COR-L47 (cell line): ENCODE measurements around the gene HSPB7.
A peak's percentile ranks its signal among the peaks of the same experiment; 100 is the strongest.
"Not testable (repeated sequence)": the region's sequence is repeated elsewhere in the genome, so short reads cannot be mapped to it uniquely, and the experiment has no call there.

Experiments
- DNase-seq: peaks from one replicate; lab custom pipeline; 2025; lab: John Stamatoyannopoulos, UW

The HSPB7 gene

DNA sequence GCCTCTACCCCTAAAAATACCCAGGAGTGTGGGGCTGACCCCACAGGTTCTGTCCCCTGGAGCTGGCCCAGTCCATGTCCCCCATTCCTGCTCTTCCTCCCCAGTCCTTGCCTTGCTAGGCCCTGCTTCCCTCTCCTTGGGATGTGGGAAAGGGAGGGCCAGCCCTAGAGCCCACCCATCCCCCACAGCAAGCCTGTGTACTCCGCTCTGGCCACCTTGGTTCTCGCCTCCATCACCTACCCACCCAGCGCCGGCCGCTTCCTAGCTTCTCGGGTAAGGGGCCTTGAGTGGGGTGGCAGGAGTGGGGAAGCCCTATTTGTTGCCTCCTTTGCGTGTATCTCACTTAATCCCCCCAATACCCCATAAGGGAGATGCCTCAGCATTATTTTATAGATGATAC lies 32.5 kb upstream of the HSPB7 start:
- DNase-seq = no peak

DNA sequence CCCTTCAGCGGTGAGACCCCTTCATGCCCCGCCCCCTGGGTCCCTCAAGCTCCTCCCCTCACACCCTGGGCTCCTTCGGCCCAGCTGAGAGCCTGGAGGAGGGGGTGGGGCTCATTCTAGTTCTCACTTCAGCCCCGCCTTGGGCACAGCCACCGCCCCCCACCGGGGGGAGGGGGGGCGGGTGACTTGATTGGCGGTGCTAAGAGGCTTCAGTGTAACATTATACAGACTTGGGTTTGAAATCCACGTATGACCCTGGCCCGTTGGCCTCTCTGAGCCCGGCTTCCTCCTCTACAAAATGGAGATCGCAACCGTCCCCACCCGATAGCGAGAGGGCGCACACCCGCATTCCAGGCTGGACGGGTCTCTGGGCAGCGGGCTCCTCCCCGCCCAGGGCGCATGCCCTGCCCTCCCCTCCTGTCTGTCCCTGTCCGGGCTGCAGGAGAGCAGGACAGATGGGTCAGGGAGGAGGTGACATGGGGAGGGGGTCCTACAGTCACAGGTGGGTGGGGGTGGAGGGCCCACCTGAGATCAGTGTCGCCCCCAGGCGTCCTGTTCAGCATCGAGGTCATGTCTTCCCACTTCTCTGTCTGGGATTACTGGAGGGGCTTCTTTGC lies 30.8 kb upstream of the HSPB7 start:
- no peak for DNase-seq

DNA sequence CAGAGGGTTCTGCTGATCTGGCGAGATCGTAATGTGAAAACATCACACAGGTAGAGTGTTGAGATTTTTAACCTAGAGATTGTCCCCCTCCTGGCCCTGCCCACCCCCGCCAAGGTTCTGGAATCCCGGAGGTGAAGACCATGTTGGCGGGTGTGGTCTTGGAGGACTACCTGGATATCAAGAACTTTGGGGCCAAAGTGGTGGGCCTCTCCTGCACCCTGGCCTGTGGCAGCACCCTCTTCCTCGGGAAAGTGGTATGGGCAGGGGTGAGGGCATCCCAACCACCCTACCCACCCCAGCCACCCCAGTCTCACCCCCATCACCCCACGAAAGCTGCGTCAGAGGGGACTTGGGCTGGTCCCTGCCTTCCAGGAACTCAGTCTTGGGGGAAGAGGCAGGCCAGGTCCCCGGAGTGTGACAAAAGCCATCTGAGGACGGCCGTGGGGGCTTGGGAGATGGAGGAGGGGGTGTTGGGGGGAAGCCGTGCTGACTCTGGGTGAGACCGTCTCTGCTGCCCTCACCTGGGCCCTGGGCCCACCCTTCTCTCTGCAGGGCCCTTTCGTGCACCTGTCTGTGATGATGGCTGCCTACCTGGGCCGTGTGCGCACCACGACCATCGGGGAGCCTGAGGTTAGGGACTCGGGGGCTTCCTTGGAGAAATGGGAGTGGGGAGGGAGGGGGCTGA lies 30.1 kb upstream of the HSPB7 start:
- no peak for DNase-seq

DNA sequence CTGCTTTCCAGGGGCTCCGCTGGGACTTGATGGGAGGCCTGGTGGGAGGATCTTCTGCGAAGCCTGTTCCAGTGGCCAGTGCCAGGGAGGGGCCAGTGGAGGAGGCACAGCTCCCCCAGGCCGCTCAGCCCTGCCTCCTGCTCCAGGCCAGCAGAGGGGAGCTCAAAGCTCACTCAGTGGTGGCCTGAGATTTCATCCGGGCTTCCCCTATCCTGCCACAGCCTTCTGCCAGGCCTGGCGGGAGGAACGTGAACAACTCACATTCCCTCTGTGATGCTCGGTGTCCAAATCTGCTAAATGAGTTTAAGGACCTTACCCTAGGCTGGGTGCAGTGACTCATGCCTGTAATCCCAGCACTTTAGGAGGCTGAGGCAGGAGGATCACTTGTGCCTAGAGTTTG lies 29.0 kb upstream of the HSPB7 start:
- no peak for DNase-seq

DNA sequence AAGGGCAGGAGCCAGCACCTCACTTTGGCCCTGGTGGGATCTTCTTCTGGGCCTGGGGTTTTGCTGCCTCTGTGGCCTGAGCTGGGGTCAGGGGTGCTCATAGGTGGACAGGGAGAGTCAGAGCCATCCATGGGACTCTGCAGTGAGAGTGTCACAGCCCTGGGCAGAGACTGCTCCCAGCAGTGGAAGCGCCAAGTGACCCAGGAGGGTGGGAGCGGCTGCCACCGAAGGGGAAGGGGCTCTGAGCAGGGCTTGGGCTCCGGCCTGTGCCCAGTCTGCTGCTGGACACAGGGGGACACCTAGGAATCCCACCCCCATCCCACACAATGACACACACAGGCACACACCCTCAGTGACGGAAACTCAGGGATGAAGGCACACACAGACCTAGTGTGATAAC lies 26.1 kb upstream of the HSPB7 start:
- no peak for DNase-seq

DNA sequence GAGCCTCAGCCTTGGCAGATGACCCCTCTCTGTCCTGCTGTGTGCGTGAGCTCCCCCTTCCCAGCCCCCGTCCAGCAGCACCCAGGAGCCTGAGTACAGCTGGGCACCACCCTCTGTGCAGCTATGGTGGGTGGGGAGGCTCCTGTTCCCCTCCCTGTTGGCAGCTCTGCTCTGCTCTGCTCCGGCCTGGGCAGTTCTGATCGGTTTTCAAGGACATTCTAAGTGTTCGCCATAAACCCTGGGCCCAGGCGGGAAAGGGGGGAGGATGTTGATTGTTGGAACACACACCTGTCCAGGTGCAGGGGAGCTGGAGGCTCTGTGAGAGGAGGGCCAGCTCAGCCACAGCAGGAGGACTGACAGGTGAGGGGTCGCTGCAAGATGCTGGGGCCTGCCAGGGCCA lies 25.7 kb upstream of the HSPB7 start, which contains the start of gene CLCNKB:
TSS of gene CLCNKB (plus strand) at position 262 of the 400 bp plus-strand sequence. CDS start 711 bp downstream, outside the sequence.
- no peak for DNase-seq

DNA sequence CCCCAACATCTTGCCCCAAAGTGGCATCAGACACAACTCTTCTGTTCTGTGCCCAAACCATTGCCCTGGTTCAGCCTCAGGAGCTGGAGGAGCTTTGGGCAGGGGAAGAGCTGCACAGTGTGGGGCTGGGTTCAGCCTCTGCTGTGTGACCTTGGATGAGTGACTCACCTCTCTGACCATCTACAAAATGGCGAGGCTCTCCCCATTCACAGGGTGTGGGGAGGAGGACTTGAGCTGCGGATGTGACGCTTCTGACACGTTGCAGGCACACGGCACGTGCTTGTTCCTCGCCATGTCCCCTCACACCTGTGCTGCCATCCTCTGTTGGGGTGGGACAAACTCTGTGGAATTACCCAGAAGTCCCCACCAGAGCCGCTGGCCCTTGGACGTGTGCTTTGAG lies 24.8 kb upstream of the HSPB7 start:
- DNase-seq = not testable (repeated sequence)

DNA sequence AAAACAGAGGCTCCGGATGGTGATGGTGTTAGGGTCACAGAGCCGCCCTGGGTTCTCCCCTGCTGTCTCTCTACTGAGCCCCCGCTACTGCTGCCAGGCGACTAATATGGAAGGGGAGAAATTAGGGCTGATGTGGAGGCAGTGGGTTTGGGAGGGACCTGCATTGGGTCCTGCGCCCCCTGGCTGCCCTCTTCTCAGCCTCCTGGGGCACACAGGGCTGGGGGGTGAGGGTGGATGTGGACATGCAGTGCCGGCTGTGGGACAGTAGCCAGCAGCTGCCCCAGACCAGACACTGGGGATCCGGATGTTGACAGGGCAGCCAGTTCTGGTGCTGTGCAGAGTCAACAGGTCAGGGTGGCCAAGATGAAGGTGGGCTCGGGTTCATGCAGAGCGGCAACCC lies 24.3 kb upstream of the HSPB7 start:
- no peak for DNase-seq

DNA sequence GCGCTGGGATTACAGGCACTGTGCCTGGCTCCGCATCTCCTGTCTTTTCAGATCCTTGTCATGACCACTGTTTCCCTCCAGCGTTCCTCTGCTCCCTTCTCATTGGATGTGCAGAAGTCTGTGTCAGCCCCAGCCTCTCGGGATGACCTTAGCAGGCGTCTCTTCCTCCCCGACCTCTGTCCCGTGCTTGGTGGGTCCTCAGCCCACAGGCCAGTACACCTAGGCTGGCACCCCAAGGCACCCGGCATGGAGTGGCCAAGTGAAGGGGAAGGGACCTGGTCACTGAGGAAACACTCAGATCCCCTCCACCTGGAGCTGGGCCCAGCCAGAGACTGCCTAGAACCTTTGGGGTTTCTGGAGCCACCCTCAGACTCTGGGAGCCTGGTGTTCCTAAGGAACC lies 23.4 kb upstream of the HSPB7 start:
- no peak for DNase-seq

DNA sequence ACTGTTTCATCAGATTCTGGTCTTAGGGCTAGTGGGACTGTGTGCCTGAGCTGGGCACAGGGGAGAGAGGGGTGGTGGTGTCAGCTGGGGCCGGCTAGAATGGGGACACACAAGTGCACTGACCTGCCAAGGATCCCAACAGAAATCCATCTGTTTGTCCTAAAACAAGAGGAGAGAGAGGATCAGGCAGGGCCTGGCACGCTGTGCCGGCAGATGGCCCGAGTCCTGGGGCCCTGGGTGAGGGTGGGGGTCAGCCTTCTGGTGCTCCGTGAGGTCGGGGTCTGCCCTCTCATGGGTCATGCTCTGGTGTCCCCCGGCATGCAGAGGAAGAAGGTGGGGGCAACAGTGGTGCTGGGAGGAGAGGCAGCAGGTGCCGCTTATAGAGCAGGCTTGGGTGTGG lies 22.0 kb upstream of the HSPB7 start:
- not testable (repeated sequence) for DNase-seq

DNA sequence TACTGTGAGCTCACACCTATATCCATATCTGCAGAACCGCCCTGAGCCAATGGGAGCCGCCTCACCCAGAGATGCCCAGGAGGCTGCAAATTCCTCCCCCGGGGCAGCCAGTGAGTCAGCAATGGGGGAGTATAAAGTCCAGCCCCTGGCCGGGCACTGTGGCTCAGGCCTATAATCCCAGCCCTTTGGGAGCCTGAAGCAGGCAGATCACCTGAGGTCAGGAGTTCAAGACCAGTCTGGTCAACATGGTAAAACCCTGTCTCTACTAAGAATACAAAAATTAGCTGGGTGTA lies 20.7 kb upstream of the HSPB7 start:
- no peak for DNase-seq

DNA sequence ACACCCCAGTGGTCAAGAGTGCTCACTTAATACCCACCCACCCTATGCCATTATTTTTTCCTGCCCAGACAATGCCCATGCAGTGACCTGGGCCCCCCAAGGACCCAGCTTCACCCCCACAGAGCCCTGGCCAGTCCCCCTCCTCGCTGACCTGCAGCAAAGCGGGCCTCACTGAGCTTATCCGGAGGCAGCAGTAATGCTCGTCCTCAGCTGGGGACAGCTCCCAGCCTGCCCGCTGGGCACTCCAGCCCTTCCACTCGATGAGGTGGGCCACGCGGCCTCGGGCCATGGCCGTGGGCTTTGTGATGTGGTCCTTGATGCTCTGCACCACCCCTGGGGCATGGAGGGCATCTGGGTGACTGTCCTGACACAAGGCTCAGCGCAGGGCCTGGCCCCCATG lies 18.6 kb upstream of the HSPB7 start:
- not testable (repeated sequence) for DNase-seq

DNA sequence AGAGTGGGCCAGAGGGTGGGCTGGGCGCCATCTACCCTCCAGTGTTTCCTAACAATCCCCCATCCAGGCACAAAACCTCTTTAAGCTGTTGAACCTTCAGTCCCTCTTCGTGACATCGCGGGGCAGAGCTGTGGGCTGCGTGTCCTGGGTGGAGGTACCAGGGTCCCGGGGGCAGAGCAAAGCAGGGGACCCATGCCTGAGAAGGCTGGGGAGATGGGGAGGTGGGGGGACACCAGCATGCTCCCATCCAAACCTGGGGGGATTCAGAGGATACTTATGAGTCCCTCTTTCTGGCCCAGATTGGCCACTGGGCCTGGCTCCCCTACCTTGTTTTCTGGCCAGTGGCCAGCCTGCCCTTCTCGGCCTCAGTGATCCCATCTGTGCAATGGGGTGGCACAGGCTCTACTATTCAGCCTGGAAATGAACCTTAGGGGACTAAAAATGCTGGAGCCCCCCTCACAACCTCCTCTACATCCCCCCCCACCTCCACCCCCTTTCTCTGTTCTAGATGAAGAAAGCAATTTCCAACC lies 15.3 kb upstream of the HSPB7 start:
- DNase-seq = not testable (repeated sequence)

DNA sequence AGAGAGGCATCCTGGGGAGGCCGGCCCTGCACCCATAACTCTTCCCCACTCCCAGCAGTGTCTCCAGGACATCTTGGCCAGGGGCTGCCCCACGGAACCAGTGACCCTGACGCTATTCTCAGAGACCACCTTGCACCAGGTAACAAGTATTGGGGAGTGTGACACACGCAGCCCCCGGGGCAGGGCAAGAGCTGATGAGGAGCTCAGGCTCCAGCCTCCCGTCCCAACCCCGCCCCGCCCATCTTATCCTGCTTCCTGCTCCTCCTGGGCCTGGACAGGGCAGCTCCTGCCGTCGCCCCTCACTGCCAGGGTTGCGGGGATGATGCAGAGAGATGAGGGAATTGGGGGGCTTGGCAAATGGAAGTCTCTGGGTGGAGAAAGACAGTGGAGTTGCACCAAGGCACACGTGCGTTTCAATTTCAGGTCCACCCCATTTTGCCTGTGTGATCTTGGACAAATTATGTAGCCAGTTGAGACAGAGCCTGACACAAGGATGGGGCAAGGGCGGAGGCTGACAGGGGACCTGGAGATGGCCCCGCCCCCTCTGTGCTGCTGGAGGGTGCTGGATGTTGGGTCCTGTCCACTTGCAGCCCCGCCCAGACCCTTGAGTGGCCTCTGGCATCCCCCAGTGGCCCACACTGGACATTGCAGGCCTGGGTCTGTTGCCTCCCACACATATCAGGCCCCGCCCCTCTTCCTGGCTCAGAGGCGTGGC lies 14.7 kb upstream of the HSPB7 start:
- peak; percentile 76 for DNase-seq

DNA sequence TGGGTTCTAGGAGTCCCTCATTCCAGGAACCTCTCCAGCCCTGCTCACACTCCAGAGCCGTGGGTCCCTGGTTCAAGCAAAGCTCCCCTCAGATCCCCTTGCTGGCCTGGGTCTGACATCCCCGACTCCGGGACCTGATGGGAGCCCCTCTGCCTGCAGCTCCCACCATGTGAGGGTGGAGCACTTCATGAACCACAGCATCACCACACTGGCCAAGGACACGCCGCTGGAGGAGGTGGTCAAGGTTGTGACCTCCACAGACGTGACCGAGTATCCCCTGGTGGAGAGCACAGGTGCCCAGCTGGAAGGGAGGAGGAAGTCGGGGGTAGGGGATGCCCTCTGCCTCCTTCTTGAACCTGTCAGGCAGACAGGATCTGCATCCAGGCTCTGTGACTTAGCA lies 13.7 kb upstream of the HSPB7 start:
- no peak for DNase-seq

DNA sequence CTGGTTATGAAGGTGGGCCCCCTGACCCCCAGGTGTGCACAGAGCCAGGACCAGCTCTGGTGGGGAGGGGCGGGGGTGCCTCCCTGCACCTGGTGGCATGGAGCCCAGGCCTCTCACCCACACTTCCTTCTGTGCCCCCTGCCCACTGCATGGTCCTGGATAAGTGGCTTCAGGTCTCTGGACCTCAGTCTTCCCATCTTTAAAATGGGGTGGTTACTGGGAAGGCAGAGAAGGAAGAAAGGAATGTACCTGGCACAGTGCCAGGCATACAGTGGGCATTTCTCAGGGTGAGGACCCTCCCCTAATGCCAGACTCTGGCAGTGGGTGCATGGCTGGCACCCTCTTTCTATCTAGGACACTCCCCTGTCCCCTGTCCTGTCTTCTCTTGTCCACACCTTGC lies 11.4 kb upstream of the HSPB7 start:
- DNase-seq = no peak

DNA sequence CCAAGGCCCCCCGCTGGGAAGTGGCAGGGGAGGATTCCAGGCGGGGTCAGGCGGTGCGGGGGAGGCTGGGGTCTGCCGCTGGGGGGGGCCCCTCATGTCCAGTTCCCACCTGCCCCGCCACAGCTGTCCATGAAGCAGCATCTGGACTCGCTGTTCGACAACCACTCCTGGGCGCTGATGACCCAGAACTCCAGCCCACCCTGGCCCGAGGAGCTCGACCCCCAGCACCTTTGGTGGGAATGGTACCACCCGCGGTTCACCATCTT lies 11.1 kb upstream of the HSPB7 start:
- DNase-seq = not testable (repeated sequence)

DNA sequence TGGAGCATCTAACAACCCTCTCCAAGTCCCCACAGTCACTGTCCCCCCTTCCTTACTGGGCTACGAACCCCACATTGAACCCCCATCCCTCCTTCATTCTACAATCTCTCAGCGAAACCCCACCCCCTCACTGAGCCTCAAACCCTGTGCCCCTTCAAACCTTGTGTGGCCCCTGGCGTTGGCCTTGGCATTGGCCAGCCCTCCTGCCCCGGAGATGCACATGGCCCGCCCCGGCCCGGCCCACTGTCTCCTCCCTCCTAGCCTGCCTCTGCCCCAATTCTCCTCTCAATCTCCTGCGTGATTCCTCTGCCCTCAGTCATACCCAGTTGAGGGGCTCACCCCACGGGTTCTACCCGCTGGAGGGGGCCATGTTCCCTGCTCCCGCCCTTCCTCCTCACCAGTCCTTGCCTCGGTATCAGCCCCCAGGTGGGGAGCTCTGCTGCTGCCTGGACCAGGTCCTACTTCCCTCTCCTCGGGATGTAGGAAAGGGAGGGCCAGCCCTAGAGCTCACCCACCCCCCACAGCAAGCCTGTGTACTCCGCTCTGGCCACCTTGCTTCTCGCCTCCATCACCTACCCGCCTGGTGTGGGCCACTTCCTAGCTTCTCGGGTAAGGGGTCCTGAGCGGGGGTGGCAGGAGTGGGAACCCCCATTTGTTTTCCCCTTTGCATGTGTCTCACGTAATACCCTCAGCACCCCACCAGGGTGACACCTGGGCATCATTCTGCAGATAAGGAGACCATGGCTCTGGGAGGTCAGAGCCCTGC lies 10.6 kb upstream of the HSPB7 start:
- no peak for DNase-seq

DNA sequence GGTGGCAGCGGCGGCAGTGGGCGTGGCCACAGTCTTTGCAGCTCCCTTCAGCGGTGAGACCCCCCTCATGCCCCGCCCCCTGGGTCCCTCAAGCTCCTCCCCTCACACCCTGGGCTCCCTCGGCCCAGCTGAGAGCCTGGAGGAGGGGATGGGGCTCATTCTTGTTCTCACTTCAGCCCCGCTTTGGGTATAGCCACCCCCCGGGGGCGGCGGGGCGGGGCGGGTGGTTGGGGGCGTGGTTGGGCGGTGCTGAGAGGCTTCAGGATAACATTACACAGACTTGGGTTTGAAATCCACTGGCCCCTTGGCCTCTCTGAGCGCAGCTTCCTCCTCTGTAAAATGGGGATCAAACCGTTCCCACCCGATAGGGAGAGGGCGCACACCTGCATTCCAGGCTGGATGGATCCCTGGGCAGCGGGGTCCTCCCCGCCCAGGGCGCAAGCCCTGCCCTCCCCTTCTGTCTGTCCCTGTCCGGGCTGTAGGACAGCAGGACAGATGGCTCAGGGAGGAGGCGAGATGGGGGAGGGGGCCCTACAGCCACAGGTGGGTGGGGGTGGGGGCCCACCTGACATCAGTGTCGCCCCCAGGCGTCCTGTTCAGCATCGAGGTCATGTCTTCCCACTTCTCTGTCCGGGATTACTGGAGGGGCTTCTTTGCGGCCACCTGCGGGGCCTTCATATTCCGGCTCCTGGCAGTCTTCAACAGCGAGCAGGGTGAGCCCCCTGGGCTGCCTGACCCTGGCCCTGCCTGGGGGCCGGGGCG lies 9.1 kb upstream of the HSPB7 start:
- DNase-seq = no peak

DNA sequence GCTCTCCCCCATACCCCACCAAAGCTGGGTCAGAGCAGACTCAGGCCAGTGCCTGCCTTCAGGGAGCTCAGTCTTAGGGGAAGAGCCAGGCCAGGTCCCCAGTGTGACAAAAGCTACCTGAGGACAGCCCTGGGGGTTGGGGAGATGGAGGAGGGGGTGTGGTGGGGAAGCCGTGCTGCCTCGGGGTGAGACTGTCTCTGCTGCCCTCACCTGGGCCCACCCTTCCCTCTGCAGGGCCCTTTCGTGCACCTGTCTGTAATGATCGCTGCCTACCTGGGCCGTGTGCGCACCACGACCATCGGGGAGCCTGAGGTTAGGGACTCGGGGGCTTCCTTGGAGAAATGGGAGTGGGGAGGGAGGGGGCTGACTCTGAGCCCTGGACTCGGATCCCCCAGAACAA lies 8.5 kb upstream of the HSPB7 start:
- DNase-seq = not testable (repeated sequence)

DNA sequence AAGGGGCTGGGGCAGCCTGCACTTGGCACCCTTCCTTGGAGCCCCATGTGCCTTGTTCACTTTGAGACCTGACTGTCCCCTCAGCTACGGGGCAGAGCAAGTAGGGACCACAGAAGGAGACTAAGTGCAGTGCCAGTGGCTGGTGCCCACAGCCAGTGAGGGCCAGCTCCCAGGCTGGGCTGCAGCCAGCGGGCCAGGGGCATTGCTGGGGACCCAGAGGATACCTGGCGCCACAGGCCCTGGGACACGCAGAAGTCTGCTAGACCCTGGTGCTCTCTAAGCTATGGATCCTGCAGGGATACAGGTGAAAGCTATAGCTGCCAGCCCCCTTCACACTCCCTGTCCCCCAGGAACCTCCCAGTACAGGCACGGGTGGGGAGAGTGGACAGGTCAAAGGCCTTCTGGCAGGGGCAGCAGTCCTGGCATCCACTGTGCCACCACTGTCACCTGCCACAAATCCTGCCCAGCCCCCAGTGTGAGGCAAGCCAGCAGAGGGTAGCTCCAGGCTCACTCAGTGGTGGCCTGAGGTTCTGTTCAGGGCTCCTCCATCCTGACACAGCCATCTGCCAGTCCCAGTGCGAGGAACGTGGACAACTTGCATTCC lies 5.3 kb upstream of the HSPB7 start:
- DNase-seq = no peak

DNA sequence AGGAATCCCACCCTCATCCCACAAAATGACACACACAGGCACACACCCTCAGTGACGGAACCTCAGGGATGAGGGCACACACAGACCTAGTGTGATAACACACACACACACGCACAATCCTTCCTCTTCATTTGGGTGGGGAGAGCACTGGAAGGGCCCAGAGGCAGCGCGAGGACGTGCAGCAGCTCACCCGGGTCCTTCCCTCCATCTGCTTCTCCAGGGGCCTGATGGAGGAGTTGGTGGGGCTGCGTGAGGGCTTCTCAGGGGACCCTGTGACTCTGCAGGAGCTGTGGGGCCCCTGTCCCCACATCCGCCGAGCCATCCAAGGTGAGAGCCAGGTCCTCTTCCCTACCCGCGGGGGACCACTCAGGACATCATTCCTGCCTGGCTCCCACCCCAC lies 4.5 kb upstream of the HSPB7 start:
- no peak for DNase-seq
